Thoracic aorta (tissue), 2 donors: ENCODE measurements around the gene ATP11C. TPM values are rescaled to one million over a fixed set of nuclear protein-coding genes. Genes with fewer than 3 reads are reported as not detected.

Experiments
- ATAC-seq: fragments of 150-250 bp; one replicate; pipeline ENCODE4 v1.8.0; 2017; ENCODE audit warnings: low read depth; ENCODE audit not compliant: insufficient number of reproducible peaks, low FRiP score
- DNase-seq: peaks from one replicate; pipeline ENCODE4 v3.0.0-alpha.2; 2020; ENCODE audit warnings: low spot score
- H3K27ac ChIP-seq, 2 donors: fragments of 200-600 bp; sonication (generic); 1 replicate in 1 of 2; 2 replicates in 1 of 2; pipeline ENCODE4 v1.5.1; 2016; ENCODE audit warnings: mild to moderate bottlenecking in 2 of 2, moderate library complexity in 2 of 2
- H3K27me3 ChIP-seq: fragments of 200-600 bp; sonication (generic); replicated peaks from 2 replicates; pipeline ENCODE4 v1.6.0; 2016; ENCODE audit warnings: mild to moderate bottlenecking; ENCODE audit not compliant: insufficient read depth
- H3K36me3 ChIP-seq: fragments of 200-600 bp; sonication (generic); one replicate; pipeline ENCODE4 v1.5.1; 2016
- H3K4me1 ChIP-seq, 2 donors: fragments of 200-600 bp; sonication (generic); 1 replicate in 1 of 2; 2 replicates in 1 of 2; pipeline versions ENCODE4 v1.5.1 to v1.6.0; 2016; ENCODE audit warnings: low read depth in 2 of 2, mild to moderate bottlenecking in 1 of 2; ENCODE audit not compliant: control insufficient read depth in 1 of 2
- H3K4me3 ChIP-seq: fragments of 200-600 bp; sonication (generic); 2 replicates; pipeline ENCODE4 v1.5.1; 2016; ENCODE audit warnings: mild to moderate bottlenecking
- H3K9me3 ChIP-seq: fragments of 200-600 bp; sonication (generic); 2 replicates; pipeline ENCODE4 v1.5.1; 2016
- total RNA-seq, 2 donors: library from RNA; depleted of rRNA; stranded (reverse); fragments of >200 nt; gene quantifications; one replicate each; pipeline versions ENCODE4 v1.1.0 to v1.2.3, GENCODE V29; 2016
- TF ChIP-seq, protein P1 (sequence below): fragments of 200-600 bp; sonication (generic); IDR thresholded peaks from one replicate; pipeline ENCODE4 v1.5.1; 2019; ENCODE audit warnings: antibody characterized with exemption

The ATP11C gene
- total RNA-seq, 2 donors from 2014 or later, result 26.7 to 62.4 TPM

DNA sequence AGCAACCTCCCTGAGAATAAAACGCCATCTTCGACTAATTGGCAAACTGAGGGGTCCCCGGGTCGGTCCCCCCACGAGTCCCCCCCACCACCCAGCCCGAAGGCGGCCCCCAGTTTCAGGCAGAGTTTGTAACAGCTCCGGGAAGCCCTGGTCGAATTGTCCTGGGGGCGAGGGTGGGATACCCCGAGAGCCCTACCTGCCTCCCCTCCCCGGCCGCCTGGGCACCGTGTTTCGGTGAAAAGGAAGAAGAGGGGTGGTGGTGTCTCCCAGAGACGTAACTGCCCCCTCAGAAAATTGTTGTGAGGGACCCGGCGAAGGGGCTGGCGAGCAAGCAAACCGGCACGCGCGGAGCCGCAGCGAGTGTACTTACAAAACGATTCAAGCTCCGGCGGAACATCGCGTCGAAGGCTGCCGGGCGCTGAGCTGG, 1.2 kb downstream of the ATP11C start:
- Histone ChIP-seq H3K4me3 (peak overlapping the region; percentile 87), H3K9me3 (no peaks in the 10 kb centered on the region), H3K4me1 (peaks cover 0 to 16% of the 10 kb centered on the region in 2 donors), H3K27ac (peak overlapping the region; percentile 44 to 61), H3K36me3 (no peaks in the 10 kb centered on the region), H3K27me3 (no peaks in the 10 kb centered on the region)
- TF ChIP-seq, protein P1, sequence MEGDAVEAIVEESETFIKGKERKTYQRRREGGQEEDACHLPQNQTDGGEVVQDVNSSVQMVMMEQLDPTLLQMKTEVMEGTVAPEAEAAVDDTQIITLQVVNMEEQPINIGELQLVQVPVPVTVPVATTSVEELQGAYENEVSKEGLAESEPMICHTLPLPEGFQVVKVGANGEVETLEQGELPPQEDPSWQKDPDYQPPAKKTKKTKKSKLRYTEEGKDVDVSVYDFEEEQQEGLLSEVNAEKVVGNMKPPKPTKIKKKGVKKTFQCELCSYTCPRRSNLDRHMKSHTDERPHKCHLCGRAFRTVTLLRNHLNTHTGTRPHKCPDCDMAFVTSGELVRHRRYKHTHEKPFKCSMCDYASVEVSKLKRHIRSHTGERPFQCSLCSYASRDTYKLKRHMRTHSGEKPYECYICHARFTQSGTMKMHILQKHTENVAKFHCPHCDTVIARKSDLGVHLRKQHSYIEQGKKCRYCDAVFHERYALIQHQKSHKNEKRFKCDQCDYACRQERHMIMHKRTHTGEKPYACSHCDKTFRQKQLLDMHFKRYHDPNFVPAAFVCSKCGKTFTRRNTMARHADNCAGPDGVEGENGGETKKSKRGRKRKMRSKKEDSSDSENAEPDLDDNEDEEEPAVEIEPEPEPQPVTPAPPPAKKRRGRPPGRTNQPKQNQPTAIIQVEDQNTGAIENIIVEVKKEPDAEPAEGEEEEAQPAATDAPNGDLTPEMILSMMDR, result no peak
- ATAC-seq (no peak), DNase-seq (no peak)

DNA sequence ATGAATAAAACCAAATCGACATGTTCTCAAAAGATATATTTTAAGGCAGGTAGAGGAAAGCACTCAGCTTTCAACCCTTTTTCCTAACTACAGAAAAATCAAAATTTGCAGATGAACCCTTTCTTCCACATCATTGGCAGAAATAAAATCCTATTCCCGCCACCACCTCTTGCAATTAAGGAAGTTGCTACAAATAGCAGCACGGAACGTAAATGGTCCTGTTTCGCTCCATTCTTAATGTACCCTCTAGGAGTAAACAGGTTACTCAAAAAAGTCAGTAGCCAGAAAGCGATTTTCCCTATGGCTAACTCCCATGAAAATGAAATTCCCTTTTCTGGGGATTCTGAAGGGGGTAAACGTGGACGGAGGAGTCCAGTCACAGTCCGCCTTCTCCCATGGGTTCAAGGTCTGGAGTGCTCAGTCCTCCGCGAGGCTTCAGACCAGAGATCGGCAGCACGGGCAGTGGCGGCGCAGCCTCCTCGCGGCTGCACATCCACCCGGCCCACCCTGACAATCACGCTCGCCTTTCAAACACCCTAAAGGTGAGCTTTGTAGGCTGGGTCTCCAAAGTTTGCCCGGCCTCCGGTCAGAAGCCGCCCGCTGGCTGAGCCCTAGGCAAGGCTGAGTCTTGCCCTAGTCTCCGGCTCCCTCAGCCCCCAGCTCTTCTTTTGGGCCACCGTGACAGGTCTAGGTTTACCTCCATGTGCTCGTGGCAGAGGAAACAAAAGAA, 1.8 kb downstream of the ATP11C start:
- no peak for DNase-seq
- Histone ChIP-seq H3K27ac (peak overlapping the region; percentile 44 to 61), H3K4me1 (peaks cover 0 to 16% of the 10 kb centered on the region in 2 donors), H3K9me3 (no peaks in the 10 kb centered on the region), H3K4me3 (peak overlapping the region; percentile 87), H3K36me3 (no peaks in the 10 kb centered on the region), H3K27me3 (no peaks in the 10 kb centered on the region)
- TF ChIP-seq, protein P1, result no peak
- ATAC-seq, result no peak

DNA sequence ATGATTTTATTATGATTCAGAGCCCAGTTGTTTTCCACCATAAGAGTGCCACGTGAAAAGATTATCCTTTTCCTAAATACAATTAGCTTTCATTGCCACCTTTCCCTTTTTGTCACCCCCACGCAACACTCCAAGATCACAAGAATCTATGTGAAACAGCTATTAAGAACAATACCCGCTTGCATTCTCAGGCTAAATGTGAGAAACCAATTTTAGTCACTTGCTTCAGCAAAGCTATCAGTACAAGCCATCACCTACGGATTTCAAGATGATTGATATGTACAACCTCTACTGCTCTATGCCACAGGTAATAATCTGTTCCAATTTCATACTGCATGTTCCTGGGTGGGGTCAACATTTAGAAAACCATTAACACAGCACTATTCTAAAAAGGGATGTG, 2.5 kb downstream of the ATP11C start:
- DNase-seq (no peak), ATAC-seq (no peak)
- peak overlapping the region; percentile 87 for H3K4me3 ChIP-seq
- H3K4me1 ChIP-seq, result peaks cover 0 to 16% of the 10 kb centered on the region in 2 donors
- TF ChIP-seq, protein P1, result no peak
- no peaks in the 10 kb centered on the region for H3K27me3 ChIP-seq
- H3K9me3 ChIP-seq, result no peaks in the 10 kb centered on the region
- no peak overlapping the region for H3K27ac ChIP-seq
- H3K36me3 ChIP-seq, result no peaks in the 10 kb centered on the region

DNA sequence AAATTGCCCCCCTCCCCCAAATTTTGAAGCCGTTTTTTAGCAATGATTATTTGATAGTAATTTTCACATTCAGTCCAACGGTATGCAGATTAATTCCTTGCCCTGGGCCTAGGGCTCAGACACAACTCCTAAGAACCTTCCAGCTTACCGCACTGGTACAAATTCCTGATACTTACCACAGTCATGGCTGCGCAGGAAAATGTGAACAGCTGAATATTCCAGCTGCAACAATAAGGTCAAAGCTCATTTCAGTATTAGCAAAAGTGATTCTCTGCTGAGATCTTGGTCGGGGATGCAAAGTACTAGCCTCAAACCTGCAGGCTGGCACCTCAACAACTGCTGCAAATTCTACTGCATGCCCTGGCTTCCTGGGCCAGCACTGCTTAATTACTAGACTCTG, 3.0 kb downstream of the ATP11C start:
- TF ChIP-seq, protein P1, result no peak
- Histone ChIP-seq H3K36me3 (no peaks in the 10 kb centered on the region), H3K27me3 (no peaks in the 10 kb centered on the region), H3K4me3 (no peak overlapping the region), H3K27ac (no peak overlapping the region), H3K9me3 (no peaks in the 10 kb centered on the region), H3K4me1 (peaks cover 0 to 20% of the 10 kb centered on the region in 2 donors)
- DNase-seq (no peak), ATAC-seq (no peak)

DNA sequence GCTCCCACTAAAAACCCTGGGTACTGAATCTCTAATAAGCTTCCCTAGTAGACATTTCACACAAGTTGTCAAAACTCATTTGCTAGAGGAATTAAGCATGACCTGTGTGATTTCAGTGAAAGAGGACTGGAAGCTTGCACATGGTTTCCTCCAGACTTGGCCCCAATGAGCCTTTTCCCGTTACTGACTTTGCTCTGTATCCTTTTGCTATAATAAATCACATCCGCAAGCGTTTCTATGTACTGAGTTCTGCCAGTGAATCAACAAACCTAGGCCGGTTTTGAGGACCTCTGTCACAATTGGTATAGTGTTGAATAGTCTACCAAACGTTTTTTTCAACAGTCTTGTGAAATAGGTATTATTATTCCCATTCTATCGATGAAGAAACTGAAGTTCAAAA, 8.2 kb downstream of the ATP11C start:
- peaks cover 0 to 14% of the 10 kb centered on the region in 2 donors for H3K4me1 ChIP-seq
- H3K27me3 ChIP-seq, result no peaks in the 10 kb centered on the region
- DNase-seq (no peak), ATAC-seq (no peak)
- H3K36me3 ChIP-seq, result no peaks in the 10 kb centered on the region
- TF ChIP-seq, protein P1, result no peak
- no peaks in the 10 kb centered on the region for H3K9me3 ChIP-seq
- H3K27ac ChIP-seq, result peak overlapping the region in 1 of 2 donors; percentile 30
- H3K4me3 ChIP-seq, result no peak overlapping the region
